IMR-90 (cell line): ENCODE results near the gene FBN1. TPM values are rescaled to one million over a fixed set of nuclear protein-coding genes. Genes with fewer than 3 reads are reported as not detected.

Experiments used
- ATAC-seq: fragments of 200-7000 bp; cut with Tn5 transposase; 2 replicates; pipeline ENCODE4 v1.9.1; 2020; ENCODE audit warnings: low read depth, mild to moderate bottlenecking, moderate library complexity
- BruUV-seq: library from RNA; stranded (reverse); fragments of 400-500 nt; replicated peaks from 2 replicates; lab custom pipeline; 2021; lab: Mats Ljungman, UMichigan
- CTCF ChIA-PET: fragments of 300-600 bp; formaldehyde crosslinking; extraction: SDS; loops from one replicate; lab custom pipeline; 2021; ENCODE audit warnings: antibody characterized with exemption; lab: Yijun Ruan, JAX
- POLR2A ChIA-PET: fragments of 300-600 bp; sonication (Branson Sonifier 250); formaldehyde crosslinking; loops from one replicate; lab custom pipeline; 2022; ENCODE audit warnings: antibody characterized with exemption; ENCODE audit not compliant: unreplicated experiment; lab: Charles Lee
- DNase-seq: peaks from one replicate; pipeline ENCODE4 v3.0.0; 2013
- H2AFZ ChIP-seq: replicated peaks from 2 replicates; pipeline ENCODE3; 2013; ENCODE audit warnings: low read length, mild to moderate bottlenecking; ENCODE audit not compliant: poor library complexity
- H2AK5ac ChIP-seq: 2 replicates; pipeline ENCODE4 v1.6.1; 2013; ENCODE audit warnings: low read depth, low read length, inconsistent platforms
- H2AK9ac ChIP-seq: replicated peaks from 2 replicates; pipeline ENCODE3; 2013; ENCODE audit warnings: mild to moderate bottlenecking, low read depth, low read length, moderate library complexity; ENCODE audit not compliant: poor library complexity
- H2BK120ac ChIP-seq: 2 replicates; pipeline ENCODE4 v1.6.1; 2013; ENCODE audit warnings: low read depth, low read length, inconsistent platforms
- H2BK15ac ChIP-seq: 3 replicates; pipeline ENCODE4 v1.6.1; 2013; ENCODE audit warnings: low read depth, low read length, inconsistent platforms
- H2BK20ac ChIP-seq: 2 replicates; pipeline ENCODE4 v1.6.1; 2013; ENCODE audit warnings: low read depth, mild to moderate bottlenecking, inconsistent platforms, low read length, moderate library complexity
- H2BK5ac ChIP-seq: 2 replicates; pipeline ENCODE4 v1.6.1; 2013; ENCODE audit warnings: mild to moderate bottlenecking, low read depth, low read length, inconsistent platforms; ENCODE audit not compliant: poor library complexity, severe bottlenecking
- H3K14ac ChIP-seq: replicated peaks from 2 replicates; pipeline ENCODE4 v1.6.1; 2013; ENCODE audit warnings: low read depth, low read length, inconsistent platforms
- H3K18ac ChIP-seq: 2 replicates; pipeline ENCODE4 v1.6.1; 2013; ENCODE audit warnings: low read depth, low read length, control low read depth
- H3K23ac ChIP-seq: 2 replicates; pipeline ENCODE4 v1.6.1; 2013; ENCODE audit warnings: low read depth, low read length, inconsistent platforms
- H3K27ac ChIP-seq: 2 replicates; pipeline ENCODE4 v1.5.1; 2013; ENCODE audit warnings: mild to moderate bottlenecking, control low read depth, low read length; ENCODE audit not compliant: insufficient read depth
- H3K27me3 ChIP-seq: 2 replicates; pipeline ENCODE4 v1.6.1; 2013; ENCODE audit warnings: low read length; ENCODE audit not compliant: control insufficient read depth, insufficient read depth
- H3K36me3 ChIP-seq: 2 replicates; pipeline ENCODE4 v1.6.1; 2013; ENCODE audit warnings: low read length, mixed read lengths; ENCODE audit not compliant: control insufficient read depth, insufficient read depth
- H3K4ac ChIP-seq: 2 replicates; pipeline ENCODE4 v1.6.1; 2013; ENCODE audit warnings: low read depth, low read length, inconsistent platforms
- H3K4me1 ChIP-seq: 2 replicates; pipeline ENCODE4 v1.6.1; 2013; ENCODE audit warnings: low read length, mixed read lengths; ENCODE audit not compliant: control insufficient read depth, insufficient read depth
- H3K4me2 ChIP-seq: 2 replicates; pipeline ENCODE4 v1.6.1; 2013; ENCODE audit warnings: low read depth, mild to moderate bottlenecking, control low read depth, low read length, moderate library complexity
- H3K4me3 ChIP-seq: 2 replicates; pipeline ENCODE4 v1.5.1; 2013; ENCODE audit warnings: low read depth, mild to moderate bottlenecking, control low read depth, low read length, moderate library complexity; ENCODE audit not compliant: insufficient read depth
- H3K56ac ChIP-seq: 2 replicates; pipeline ENCODE4 v1.6.1; 2013; ENCODE audit warnings: low read length, inconsistent platforms; ENCODE audit not compliant: insufficient read depth; ENCODE audit errors: extremely low read depth
- H3K79me1 ChIP-seq, 2 experiments: 2 replicates each; pipeline ENCODE4 v1.6.1; 2013; ENCODE audit warnings: low read length in 2 of 2, inconsistent platforms in 1 of 2, low read depth in 1 of 2
- H3K9ac ChIP-seq: 2 replicates; pipeline ENCODE4 v1.6.1; 2013; ENCODE audit warnings: low read depth, low read length, control low read depth
- H3K9me1 ChIP-seq: 2 replicates; pipeline ENCODE4 v1.6.1; 2013; ENCODE audit warnings: low read length, inconsistent platforms; ENCODE audit not compliant: insufficient read depth
- H3K9me3 ChIP-seq: 2 replicates; pipeline ENCODE4 v1.6.1; 2013; ENCODE audit warnings: low read length; ENCODE audit not compliant: control insufficient read depth, insufficient read depth
- H4K20me1 ChIP-seq: 2 replicates; pipeline ENCODE4 v1.6.1; 2013; ENCODE audit warnings: low read length, inconsistent platforms; ENCODE audit not compliant: insufficient read depth
- H4K5ac ChIP-seq: 2 replicates; pipeline ENCODE4 v1.6.1; 2013; ENCODE audit warnings: mild to moderate bottlenecking, low read depth, low read length, control low read depth
- H4K8ac ChIP-seq, 2 experiments: 2 replicates each; pipeline ENCODE4 v1.6.1; 2013; ENCODE audit warnings: low read depth in 2 of 2, low read length in 2 of 2, control low read depth in 1 of 2, inconsistent platforms in 1 of 2
- H4K91ac ChIP-seq: 2 replicates; pipeline ENCODE4 v1.6.1; 2013; ENCODE audit warnings: low read depth, low read length, inconsistent platforms; ENCODE audit not compliant: insufficient read depth
- CEBPB ChIP-seq: IDR thresholded peaks from 2 replicates; pipeline ENCODE4 v1.6.1; 2012; ENCODE audit warnings: low read depth, low read length, improper control_type of control experiment
- CTCF ChIP-seq: conservative IDR thresholded peaks from 2 replicates; pipeline ENCODE4 v1.5.1; 2012; ENCODE audit warnings: mild to moderate bottlenecking, low read depth, low read length, improper control_type of control experiment
- RCOR1 ChIP-seq: IDR thresholded peaks from 2 replicates; pipeline ENCODE4 v1.6.1; 2012; ENCODE audit warnings: mild to moderate bottlenecking, low read length, improper control_type of control experiment; ENCODE audit not compliant: insufficient replicate concordance
- WGBS, 2 experiments: methylation state at CpG; one replicate each; pipeline versions ENCODE4 v1.1.5 to v1.1.7; 2013; ENCODE audit warnings: missing lambda C conversion rate in 2 of 2; ENCODE audit not compliant: insufficient read length in 1 of 2; ENCODE audit errors: extremely low coverage in 2 of 2; 5-methylcytosine and 5-hydroxymethylcytosine counted together
- dilution Hi-C: fragments of 300-500 bp; cut with HindIII; formaldehyde crosslinking; loops from one replicate; pipeline ENCODE4 v1.14.3; 2018; ENCODE audit warnings: low sequenced_read_pairs; ENCODE audit not compliant: unreplicated experiment
- in situ Hi-C: fragments of 300-500 bp; cut with MboI; formaldehyde crosslinking; loops from 3 replicates; pipeline ENCODE4 v1.14.3; 2019; ENCODE audit warnings: low sequenced_read_pairs, inconsistent platforms, mixed read lengths
- intact Hi-C: fragments of 100-400 bp; cut with micrococcal nuclease; formaldehyde crosslinking; loops from 2 replicates; pipeline ENCODE4 v1.10.0; 2022
- polyA plus RNA-seq, 3 experiments: library from polyadenylated mRNA; depleted of rRNA; stranded (reverse); fragments of >200 nt; gene quantifications; 2 replicates each; pipeline ENCODE4 v1.2.3, GENCODE V29; 2012; ENCODE audit warnings: low replicate concordance in 1 of 3
- total RNA-seq: library from RNA; depleted of rRNA; stranded (reverse); fragments of >200 nt; gene quantifications from 2 replicates; pipeline ENCODE4 v1.2.3, GENCODE V29; 2012

The FBN1 gene
- total and polyA plus RNA-seq, 2 of the 4 experiments (the other 2 are of a cell fraction), result 134 to 283 TPM

- peak; percentile 48 for ATAC-seq
- DNase-seq, result peak; percentile 63
- Histone ChIP-seq H3K27me3 (no peaks in the 10 kb centered on the region), H3K9me3 (no peaks in the 10 kb centered on the region), H3K9me1 (peaks cover 12% of the 10 kb centered on the region), H3K9ac (no peak overlapping the region), H2BK5ac (peak overlapping the region; percentile 93), H3K27ac (peak overlapping the region; percentile 53; the same call in 1 of the 2 replicates), H3K36me3 (peaks cover 4% of the 10 kb centered on the region; the same call in 1 of the 2 replicates), H3K4me1 (peaks cover 13% of the 10 kb centered on the region), H4K20me1 (peaks cover 20% of the 10 kb centered on the region; the same call in 1 of the 2 replicates), H2BK15ac (no peak overlapping the region), H4K91ac (no peak overlapping the region), H2AK9ac (no peak overlapping the region), H3K18ac (no peak overlapping the region), H2BK20ac (no peak overlapping the region), H3K4me2 (peak overlapping the region; percentile 43), H3K56ac (no peak overlapping the region), H3K23ac (no peak overlapping the region; the same call in 1 of the 2 replicates), H2AFZ (no peak overlapping the region), H4K8ac (no peak overlapping the region), H3K4ac (no peak overlapping the region), H3K4me3 (no peak overlapping the region), H3K14ac (no peak overlapping the region), H2AK5ac (no peak overlapping the region), H2BK120ac (no peak overlapping the region), H3K79me1 (peaks cover 29 to 83% of the 10 kb centered on the region in 2 experiments; a peak in 3 of 4 replicates), H4K5ac (no peak overlapping the region)
- POLR2A ChIA-PET, result no interaction called here
- WGBS, 2 experiments, result no CpG with 5 or more reads among the region's 2 CpGs
- TF ChIP-seq CTCF (no peak), RCOR1 (no peak), CEBPB (0 out of 2 replicates have a peak, but pooled peaks have one; percentile 12)
- dilution Hi-C loops, result no loop called here
- in situ Hi-C loops, result no loop called here
- CTCF ChIA-PET, result interaction anchor here (0.5 to 0.6 kb wide), 2 partner anchors 9 to 33 kb away, joined by 3 read pairs; no protein-coding TSS in a partner anchor
- BruUV-seq, result no TSS peak
- intact Hi-C loops, result no loop called here
Measured at GRCh38 chr15:48616216-48616615, 29.3 kb downstream of the FBN1 start.
